ENCODE data around the gene CAMTA1. TPM values are rescaled to one million over a fixed set of nuclear protein-coding genes. Genes with fewer than 3 reads are reported as not detected.

The CAMTA1 gene
- polyA plus RNA-seq, 1 donor from 2014 or later, result 162 TPM

DNA sequence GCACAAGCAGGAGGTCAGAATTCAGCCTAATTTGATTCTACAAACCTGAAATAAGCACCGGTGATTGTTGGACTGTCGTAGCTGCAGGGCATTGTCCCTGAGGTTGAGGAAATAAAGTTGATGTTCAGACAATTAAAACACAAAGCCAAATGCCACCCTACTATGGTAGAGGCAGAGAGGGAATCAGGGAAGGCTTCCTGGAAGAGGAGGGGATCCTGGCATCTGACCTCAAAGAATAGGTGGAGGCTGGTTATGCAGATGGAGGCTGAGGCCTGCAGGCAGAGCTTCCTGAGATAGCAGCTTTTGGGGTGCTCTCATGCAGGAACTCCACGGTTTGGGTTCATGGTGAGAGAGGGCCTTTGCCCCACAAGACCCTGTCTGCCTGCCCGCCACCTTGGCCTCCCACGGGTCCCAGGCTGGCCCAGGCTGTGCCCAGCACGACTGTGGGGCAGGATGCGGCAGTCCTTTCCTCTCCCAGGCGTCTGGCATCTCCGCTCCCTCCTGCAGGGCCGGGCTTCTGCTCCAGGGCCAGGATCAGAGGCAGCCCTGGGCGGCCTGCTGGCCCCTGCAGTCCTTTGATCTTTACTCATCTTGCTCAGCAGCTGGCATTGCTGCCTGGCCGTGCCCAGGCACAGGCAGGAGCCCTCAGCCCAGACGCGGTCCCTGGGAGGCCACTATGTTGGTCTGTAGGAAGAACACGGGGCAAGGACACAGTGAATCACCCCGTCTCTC, 851.7 kb downstream of the CAMTA1 start:
- no peaks in the 10 kb centered on the region for H3F3A ChIP-seq (ENCODE audit: insufficient read depth, low read length, poor library complexity, severe bottlenecking)
- H3K79me2 ChIP-seq (replicated peaks; ENCODE audit: insufficient read depth, low read length), result no peaks in the 10 kb centered on the region
- no peak overlapping the region for H3K4me3 ChIP-seq (ENCODE audit: low read length)
- no peak overlapping the region for H3K27ac ChIP-seq (ENCODE audit: low read length)
- H3K36me3 ChIP-seq (ENCODE audit: insufficient read depth, low read length), result no peaks in the 10 kb centered on the region
- H3K4me2 ChIP-seq (ENCODE audit: low read length), result no peak overlapping the region
- H3K9me3 ChIP-seq (ENCODE audit: low read length), result no peaks in the 10 kb centered on the region
- no peak overlapping the region for H3K9ac ChIP-seq (ENCODE audit: low read length)
- H3K27me3 ChIP-seq (ENCODE audit: insufficient read depth, low read depth, low read length), result no peaks in the 10 kb centered on the region
- no peak for TF ChIP-seq MXI1 (conservative IDR thresholded peaks at IDR 0.05; ENCODE audit: poor library complexity, severe bottlenecking)
- TF ChIP-seq RAD21 (conservative IDR thresholded peaks at IDR 0.05), result no peak
- no peak for TF ChIP-seq POLR2AphosphoS5 (IDR thresholded peaks at IDR 0.05)
- no peak for TF ChIP-seq EP300 (conservative IDR thresholded peaks at IDR 0.05; ENCODE audit: poor library complexity, severe bottlenecking)
- no peak for TF ChIP-seq TAF1 (IDR thresholded peaks at IDR 0.05; ENCODE audit: low read depth)
- TF ChIP-seq CTCF (IDR thresholded peaks at IDR 0.05; ENCODE audit: poor library complexity, severe bottlenecking), result no peak
- TF ChIP-seq SMC3 (conservative IDR thresholded peaks at IDR 0.05; ENCODE audit: poor library complexity), result no peak
- no peak for TF ChIP-seq EZH2 (IDR thresholded peaks at IDR 0.05; ENCODE audit: borderline replicate concordance, insufficient read depth, low read length, poor library complexity, severe bottlenecking)
- no peak for TF ChIP-seq REST (IDR thresholded peaks at IDR 0.05; ENCODE audit: borderline replicate concordance)
- H2AFZ ChIP-seq (ENCODE audit: low read depth, low read length), result no peak overlapping the region
- no peaks in the 10 kb centered on the region for H3K9me2 ChIP-seq (ENCODE audit: insufficient read depth, low read length)
- no peaks in the 10 kb centered on the region for H4K20me1 ChIP-seq (ENCODE audit: insufficient read depth)

- no peak overlapping the region for H2AFZ ChIP-seq (ENCODE audit: low read depth, low read length)
- no peaks in the 10 kb centered on the region for H3K36me3 ChIP-seq (ENCODE audit: insufficient read depth, low read length)
- no peaks in the 10 kb centered on the region for H3K79me2 ChIP-seq (replicated peaks; ENCODE audit: insufficient read depth, low read length)
- H3K9me2 ChIP-seq (ENCODE audit: insufficient read depth, low read length), result no peaks in the 10 kb centered on the region
- no peak overlapping the region for H3K4me2 ChIP-seq (ENCODE audit: low read length)
- H4K20me1 ChIP-seq (ENCODE audit: insufficient read depth), result no peaks in the 10 kb centered on the region
- no peaks in the 10 kb centered on the region for H3K27me3 ChIP-seq (ENCODE audit: insufficient read depth, low read depth, low read length)
- peak overlapping the region; percentile 16 for H3K27ac ChIP-seq (ENCODE audit: low read length)
- H3K4me3 ChIP-seq (ENCODE audit: low read length), result no peak overlapping the region
- no peaks in the 10 kb centered on the region for H3K9me3 ChIP-seq (ENCODE audit: low read length)
- peak overlapping the region; percentile 10 for H3K9ac ChIP-seq (ENCODE audit: low read length)
- H3F3A ChIP-seq (ENCODE audit: insufficient read depth, low read length, poor library complexity, severe bottlenecking), result no peaks in the 10 kb centered on the region
- TF ChIP-seq REST (IDR thresholded peaks at IDR 0.05; ENCODE audit: borderline replicate concordance) (no peak), TAF1 (IDR thresholded peaks at IDR 0.05; ENCODE audit: low read depth) (no peak), EP300 (conservative IDR thresholded peaks at IDR 0.05; ENCODE audit: poor library complexity, severe bottlenecking) (no peak), MXI1 (conservative IDR thresholded peaks at IDR 0.05; ENCODE audit: poor library complexity, severe bottlenecking) (no peak), SMC3 (conservative IDR thresholded peaks at IDR 0.05; ENCODE audit: poor library complexity) (no peak), POLR2AphosphoS5 (IDR thresholded peaks at IDR 0.05) (no peak), RAD21 (conservative IDR thresholded peaks at IDR 0.05) (no peak), CTCF (IDR thresholded peaks at IDR 0.05; ENCODE audit: poor library complexity, severe bottlenecking) (no peak), EZH2 (IDR thresholded peaks at IDR 0.05; ENCODE audit: borderline replicate concordance, insufficient read depth, low read length, poor library complexity, severe bottlenecking) (no peak)
These were observed 852.8 kb downstream of the CAMTA1 start for GRCh38 chr1:7638078-7638477.

All from neural cell (in vitro differentiated cells).